GM21381 (cell line): ENCODE measurements around the gene UBA6.
A peak's percentile ranks its signal among the peaks of the same experiment; 100 is the strongest.
"Not testable (repeated sequence)": the region's sequence is repeated elsewhere in the genome, so short reads cannot be mapped to it uniquely, and the experiment has no call there.

Source experiments
- ATAC-seq: cut with Tn5 transposase; IDR thresholded peaks from one replicate; pipeline ENCODE4 v1.9.1; 2021; ENCODE audit warnings: mild to moderate bottlenecking, moderate library complexity; ENCODE audit not compliant: unreplicated experiment

Gene UBA6

DNA sequence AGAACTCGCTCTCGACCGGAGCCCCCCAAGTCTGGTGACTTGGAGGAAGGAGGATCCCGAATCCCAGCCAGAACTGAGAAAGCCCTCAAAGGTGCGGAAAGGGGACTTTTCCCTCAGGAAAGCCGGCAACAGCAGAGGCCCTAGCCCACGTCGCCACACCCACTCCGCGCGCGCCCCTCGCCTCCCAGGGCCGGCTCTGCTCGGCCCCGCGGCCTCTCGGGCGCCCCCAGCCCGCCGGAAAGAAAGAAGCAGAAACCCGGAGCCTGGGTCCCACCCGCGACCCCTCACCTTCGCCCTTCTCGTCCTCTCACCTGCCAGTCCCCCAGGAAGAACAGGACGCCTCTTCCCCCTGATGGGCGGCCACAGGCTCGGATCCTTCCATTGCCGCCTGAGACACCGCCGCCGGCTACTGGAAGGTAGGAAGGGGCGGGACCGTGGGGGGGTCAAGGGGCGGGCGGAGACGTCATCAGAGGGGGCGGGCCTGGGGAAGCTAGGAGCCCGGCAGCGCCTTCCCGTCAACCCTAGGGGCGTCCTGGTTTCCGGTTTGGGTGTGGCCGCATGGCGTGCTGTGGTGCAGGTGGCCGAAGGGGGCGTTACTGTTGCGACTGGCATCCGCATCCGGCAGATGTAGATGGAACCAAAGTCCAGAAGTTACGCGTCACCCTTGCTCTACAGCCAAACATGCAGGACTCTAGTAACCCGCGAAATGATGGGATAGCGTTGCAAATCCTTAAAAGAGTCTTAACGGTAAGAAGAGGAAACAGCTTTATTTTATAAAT lies at the start of gene UBA6:
Gene UBA6, minus strand, starts transcription at position 418 of the 779 bp plus-strand sequence. Its CDS starts 36 bp downstream, at position 382.
- peak; percentile 99 for ATAC-seq

DNA sequence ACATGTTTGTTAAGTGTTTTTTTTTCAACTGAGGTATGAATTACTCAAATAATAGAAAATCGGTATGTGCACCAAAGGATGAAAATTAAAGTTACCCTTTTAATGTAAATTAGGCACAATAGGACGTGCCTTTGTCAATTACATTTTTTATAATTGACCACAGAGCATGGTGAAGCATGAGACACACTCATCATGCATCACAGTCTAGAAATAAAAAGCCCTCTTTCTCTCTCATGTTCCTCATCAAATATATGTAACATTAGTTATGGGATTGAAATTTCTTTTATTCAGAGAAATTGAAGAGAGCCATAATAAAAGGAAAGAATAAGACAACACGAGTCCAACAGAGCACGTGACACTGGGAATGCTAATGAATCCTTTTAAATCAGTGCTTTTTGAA lies 49.7 kb upstream of the UBA6 start:
- no peak for ATAC-seq

DNA sequence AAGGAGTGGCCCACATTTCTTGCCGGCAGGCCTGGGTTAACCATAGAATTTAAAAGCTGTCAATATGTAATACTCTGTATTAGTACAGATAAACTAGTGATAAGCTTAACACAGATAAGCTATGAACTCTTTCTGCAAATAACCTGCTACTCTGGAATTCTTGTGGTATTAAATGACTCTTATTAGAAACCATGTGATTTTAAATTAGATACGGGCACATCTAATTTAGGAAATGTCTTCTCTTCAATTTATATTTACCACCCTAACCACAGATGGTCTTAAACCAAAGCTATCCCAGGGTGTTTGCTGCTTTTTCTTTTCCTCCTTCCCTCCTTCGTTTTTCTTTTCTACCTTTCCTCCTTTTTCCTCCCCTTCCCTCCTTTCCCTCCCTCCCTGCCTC lies 48.3 kb upstream of the UBA6 start:
- no peak for ATAC-seq

DNA sequence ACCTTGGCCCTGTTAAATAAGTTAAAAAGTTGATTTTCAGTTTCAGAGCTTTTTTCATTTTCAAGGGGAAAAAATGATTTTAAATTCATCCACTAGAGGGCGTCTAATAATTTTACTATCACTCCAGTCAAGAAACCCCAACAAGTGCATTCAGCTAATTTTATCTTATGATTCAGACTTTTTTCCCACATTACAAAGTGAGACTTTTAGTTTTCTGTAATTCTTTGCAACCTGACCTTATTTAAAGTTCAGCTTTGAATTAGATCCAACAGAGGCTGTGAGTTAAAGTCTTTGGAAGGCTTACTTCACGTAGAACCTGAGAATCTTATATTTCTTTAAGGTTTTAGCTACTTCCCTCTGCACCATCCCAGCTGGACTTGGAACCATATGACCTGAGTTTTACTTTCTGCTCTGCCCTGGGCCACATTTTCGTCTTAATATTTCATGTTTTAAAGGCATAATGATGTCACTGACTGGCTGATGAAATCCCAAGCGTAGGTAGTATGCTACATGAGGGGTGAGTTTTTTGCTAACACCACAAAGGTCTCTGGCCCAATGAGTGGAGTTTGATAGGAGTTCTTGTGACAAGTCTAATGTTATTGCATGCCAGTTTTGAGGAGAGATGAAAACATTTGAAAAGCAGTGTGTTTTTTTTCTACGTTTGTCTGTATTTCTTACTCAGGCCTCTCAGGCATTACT lies 46.0 kb upstream of the UBA6 start:
- ATAC-seq, result no peak

DNA sequence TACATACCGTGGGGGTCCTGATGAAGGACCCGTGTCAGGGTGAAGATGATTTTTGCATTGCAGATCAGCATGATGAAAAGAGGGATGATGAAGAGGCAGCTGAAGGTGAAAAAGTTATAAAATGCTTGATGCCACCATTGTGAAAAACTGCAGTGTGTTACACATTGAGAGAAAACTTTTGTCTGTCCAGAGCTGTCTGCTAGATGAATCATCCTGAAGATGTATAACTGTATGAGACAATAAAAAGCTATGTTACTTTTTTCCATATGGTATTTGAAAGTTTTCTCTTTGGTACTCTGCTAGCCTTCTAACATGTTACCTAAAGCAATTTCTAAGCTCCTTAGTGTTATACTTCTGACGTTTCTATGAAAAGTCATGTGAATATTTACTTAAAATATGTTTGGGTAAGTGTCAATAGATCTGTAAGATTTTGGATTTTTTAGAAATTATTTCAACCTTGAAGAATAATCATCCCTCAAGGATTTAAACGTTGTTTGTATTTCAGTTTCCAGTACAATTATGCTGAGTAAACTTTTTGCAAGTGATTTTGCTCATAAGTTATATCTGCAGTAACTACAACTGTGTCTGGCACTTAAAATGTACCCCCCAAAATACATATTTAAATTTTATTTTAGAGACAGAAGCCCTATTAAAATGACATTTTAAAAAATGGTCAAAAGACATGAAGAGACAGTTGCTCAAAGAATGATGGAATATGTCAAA lies 43.8 kb upstream of the UBA6 start:
- ATAC-seq, result no peak

DNA sequence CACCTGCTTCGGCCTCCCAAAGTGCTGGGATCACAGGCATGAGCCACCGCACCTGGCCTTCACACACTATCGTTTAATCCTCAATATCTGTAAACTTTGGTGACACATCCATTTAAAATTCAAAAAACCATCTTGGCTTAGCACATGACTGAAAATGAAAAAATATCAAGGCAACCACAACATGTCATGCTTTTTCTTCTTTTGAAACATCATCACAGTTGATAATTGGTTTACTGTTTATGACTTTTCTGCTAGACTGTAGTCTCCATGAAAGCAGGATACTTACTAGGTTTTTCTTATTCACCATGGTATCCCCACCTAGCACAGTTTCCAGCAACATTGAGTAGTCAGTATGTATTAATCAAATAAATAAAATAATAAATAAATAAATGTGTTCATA lies 42.2 kb upstream of the UBA6 start:
- no peak for ATAC-seq

DNA sequence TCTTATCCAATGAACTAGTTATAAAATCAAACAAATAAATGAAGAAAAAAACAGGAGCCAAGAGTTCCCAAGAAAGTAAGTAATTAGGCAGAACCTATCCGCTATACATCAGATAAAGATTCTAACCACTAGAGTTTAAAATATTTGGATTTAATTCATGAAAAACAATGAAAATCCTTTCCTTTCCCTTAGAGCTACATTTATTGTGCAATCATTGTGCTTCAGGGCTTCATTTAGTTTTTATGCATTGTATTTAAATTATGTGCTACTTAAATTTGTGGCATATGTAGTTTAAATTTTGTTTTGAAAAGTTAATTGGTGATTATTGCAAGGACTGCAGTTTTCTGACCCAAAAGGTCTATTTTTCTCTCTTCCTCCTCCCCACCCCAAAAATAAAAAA lies 35.3 kb upstream of the UBA6 start:
- no peak for ATAC-seq

DNA sequence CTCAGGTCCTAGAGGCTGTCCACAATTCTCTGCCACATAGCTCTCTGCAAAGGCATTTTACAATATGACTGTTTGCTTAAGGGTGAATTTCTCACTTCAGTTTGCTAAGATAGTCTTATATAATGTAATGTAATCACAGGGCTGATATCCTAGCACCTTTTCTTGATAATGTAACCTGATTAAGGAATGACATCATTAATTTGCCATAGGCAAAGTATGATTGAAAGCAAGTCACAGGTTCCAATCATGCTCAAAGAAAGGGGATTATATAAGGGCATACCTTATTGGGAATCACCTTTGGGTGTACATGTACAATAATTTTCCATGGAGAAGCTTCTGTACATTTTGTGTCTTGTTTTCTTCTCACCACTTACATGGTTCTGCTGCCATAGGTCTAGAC lies 34.4 kb upstream of the UBA6 start:
- no peak for ATAC-seq

DNA sequence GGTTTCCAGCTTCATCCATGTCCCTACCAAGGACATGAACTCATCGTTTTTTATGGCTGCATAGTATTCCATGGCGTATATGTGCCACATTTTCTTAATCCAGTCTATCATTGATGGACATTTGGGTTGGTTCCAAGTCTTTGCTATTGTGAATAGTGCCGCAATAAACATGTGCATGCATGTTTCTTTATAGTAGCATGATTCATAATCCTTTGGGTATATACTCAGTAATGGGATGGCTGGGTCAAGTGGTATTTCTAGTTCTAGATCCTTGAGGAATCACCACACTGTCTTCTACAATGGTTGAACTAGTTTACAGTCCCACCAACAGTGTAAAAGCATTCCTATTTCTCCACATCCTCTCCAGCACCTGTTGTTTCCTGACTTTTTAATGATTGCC lies 29.6 kb upstream of the UBA6 start:
- not testable (repeated sequence) for ATAC-seq

DNA sequence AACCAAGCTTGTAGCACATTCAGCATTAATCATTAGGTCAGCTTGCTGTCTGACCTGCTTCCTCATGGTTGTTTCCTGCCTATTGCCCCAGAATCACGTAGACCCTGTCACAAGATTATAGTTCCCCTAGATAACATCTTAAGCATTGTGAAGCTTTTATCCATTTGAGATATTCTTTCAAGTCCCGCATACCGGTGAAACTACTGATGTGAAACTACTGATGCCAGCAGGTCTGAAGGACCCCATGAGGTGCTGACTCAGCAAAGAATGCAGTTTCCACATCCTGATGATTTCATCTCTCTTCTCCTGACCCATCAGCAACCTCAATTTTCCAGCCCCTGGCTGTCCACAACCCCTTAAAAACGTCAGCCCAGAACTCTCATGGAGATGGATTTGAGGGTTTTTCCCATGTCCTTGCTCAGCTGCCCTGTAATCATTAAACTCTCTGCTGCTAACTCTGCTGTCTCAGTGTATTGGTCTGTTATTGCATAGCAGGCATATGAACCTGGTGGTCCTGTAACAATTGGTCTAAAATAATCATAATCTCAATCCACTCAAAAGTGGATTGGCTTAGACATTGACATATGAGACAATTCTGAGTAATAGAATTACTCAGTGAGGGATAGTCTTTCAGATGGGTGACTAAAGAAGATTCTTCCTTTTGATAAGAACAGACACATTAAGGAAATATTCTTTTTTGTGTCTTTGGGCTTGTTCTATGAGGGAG lies 26.3 kb upstream of the UBA6 start:
- ATAC-seq, result no peak

DNA sequence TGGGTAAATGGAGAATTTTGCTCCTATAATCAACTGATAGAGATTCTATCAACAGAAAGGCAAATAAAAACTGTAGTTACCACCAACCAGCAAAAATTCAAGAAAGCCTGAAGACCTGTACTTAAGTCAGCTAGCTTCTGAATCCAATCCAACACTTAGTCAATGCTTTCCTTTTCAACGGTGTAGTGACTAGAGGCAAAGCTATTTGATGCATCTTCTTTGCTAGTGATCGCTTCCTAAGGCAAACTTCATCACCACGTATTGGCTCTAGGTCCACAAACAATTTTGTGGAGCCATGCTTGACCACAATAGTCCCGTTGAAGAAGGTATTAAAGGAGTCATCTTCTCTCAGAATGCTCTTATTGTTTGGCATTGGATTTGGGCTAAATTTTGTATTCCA lies 25.0 kb upstream of the UBA6 start:
- no peak for ATAC-seq

DNA sequence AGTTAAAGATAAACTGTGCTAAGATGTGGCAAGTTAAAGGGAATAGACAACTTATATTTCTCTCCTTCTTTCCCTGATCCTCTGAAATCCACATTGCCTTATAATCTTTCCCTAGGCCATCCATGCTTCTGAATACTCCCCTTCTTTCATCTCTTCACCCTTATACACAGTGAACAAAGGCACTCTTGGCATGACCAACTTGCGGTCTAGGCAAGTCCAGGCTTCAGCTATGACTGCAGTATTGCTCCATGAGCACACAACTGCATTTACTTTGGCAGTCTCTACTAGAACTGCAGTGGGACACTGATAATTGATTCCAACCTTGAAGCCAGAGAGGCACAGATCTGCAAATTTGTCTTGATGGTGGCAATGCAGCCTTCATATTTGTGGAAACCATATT lies 24.2 kb upstream of the UBA6 start:
- ATAC-seq, result no peak

DNA sequence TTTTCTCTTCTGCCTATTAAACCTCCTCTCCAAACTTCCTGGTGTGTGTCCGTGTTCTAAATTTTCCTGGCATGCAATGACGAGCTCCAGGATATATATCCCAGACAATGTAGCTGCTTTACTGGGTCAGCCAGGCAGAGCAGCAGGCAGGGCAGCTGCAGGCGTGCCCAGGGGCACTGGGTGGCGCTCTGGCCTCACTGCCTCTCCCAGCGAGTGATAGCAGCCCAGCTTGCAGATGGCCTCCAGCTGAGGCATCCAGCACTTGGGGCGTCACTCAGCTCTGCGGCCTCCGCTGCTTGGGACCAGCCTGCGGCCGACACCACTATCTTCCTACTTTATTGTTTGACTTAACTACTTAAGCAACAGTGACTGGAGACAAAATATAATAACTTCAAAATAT lies 23.0 kb upstream of the UBA6 start:
- no peak for ATAC-seq

DNA sequence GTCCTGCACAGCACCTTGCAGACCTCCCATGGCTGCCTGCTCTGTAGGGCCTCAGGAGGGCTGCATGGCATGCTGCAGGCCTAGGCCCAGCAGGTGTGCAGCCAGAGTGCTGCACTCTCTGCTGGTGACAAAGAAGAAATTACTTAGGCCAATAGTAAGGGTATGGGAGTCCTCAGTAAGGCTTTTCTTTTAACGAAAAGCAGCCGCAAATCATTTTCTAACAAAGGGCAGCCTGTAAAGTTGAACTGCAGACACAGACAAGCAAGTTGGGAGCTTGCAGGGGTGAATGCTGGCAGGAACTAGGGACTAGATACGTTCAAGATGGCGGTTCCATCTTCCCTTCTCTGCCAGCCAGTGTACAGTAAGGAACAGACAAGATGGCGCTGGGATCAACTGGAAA lies 22.4 kb upstream of the UBA6 start:
- no peak for ATAC-seq

DNA sequence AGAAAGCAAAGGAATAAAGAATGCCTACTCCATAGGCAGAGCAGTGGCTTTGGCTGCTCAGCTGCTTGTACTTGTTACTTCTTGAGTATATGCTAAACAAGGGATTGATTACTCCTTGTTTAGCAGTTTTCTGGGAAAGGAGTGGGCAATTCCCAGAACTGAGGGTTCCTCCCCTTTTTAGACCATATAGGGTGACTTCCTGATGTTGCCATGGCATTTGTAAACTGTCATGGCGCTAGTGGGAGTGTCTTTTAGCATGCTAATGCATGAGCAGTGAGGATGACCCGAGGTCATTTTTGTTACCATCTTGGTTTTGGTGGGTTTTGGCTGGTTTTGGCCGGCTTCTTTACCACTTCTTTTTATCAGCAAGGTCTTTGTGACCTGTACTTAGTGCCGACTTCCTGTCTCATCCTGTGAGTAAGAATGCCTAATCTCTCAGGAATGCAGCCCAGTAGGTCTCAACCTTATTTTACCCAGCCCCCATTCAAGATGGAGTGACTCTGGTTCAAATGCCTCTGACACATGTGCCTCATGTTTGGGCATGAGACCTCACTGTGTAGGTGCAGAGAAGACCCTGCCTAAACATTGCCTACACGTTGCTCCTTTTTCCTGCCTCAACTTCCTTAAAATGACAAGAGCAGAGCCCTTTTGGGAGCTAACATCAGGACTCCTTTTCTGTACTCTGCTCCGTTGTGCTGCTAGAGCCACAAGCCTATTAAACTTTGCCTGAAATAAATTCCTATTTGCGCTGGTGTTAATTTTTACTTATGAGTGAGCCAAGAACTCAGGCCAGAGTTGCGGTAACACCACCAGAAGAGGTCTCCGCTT lies 21.0 kb upstream of the UBA6 start:
- ATAC-seq, result no peak

DNA sequence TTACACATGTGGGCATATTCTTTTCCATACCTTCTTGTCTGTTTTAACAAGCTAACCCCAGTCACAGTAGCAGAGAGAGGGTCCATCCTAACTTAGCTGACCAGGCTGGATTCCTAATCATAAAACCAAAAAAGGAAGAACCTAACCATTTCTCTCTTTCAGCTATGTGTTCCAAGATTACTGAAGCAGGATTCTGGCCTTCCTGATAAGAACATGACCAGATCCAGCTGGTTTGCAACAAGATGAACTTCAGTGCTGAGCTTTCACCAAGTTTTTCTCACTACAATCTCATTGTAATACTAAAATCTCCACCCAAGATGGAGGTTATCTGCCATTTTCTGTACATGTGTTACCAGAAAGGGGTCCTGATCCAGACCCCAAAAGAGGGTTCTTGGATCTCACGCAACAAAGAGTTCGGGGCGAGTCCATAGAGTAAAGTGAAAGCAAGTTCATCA lies 20.4 kb upstream of the UBA6 start:
- ATAC-seq, result no peak

DNA sequence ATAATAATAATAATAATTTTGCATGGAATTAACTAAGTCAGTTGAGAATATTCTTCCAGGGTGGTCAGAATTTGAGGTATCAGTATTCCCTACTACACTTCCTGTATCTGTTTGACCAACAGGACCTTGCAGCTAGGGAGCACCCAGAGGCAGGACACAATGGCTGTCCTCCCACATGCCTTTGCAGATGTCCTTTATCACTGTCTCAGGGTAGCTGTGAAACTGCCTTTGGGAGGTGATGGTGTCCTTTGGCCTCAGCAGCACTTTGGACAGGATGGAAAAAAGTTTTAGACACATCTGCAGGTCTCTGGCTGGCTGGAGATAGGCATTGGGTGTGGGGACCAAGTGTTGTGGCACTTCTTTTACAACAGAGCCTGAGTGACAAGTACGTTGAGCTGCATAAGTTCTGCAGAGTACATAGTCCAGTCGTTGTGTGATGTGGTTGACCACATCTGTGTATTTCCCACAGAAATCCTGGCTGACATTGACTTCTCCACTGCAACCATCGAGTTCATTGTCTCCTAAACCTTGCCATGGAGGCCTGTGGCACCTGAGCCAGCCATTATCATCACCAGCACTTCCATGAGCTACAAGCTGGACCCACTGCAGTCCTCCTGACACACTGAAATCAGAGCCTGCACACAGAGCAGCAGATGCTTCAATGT lies 19.1 kb upstream of the UBA6 start:
- ATAC-seq, result no peak

DNA sequence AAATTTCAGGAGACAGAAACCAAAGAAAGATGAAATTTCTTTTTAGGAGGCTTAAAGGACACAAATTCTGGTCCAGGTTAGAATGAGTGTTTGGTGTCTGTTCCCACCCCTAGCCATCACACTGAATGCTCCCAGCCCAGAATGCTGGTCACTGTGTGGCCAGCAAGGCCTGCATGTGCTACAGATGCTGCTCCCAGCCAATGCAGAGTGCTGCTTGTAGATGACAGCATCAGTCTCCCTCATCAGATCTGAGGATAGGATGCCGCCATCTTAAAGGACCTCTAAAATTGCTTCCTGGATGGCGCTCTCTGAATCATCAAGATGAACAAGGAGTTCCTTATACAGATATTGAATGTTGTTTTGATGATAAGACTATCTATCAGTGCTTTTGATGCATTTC lies 17.9 kb upstream of the UBA6 start:
- no peak for ATAC-seq

DNA sequence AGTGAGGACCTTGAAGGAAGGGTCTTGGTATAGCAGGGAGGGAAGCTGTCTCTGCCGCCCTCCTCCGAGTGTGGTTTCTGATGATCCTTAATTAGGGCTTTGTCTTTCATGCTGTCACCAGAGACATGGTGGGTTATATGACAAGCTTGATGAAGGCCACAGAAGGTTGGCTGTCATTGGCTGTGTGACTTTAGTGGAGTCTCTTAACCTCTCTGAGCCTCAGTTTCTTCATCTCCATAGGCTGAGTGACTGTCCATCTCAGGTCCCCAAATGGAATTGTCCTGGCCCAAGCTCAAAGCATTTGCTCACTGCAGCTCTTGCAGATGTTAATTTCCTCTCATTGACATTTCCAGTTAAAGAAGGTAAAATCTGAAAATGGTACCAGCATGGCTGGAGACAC lies 16.6 kb upstream of the UBA6 start:
- ATAC-seq, result no peak

DNA sequence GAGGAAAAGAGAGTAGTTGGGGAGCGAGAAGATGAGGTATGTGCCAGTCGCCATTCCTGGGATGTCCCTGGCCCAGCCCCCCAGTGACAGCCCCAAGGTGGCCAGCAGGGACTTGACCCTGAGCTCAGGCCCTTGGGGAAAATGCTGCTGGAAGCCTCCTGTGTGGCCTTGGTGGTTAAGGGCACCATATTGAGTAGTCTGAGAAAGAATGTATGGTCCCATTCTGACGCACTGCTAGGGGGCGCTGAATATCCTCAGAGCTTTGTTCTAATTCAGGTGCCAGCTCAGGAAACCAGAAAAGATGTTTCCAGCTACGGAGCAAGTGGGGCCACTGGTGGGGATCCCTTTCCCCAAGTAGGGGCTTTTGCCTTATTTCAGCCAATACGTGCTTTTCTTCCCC lies 14.0 kb upstream of the UBA6 start:
- no peak for ATAC-seq
